ENCODE measurements around the gene ARHGAP6.

Gene ARHGAP6

GRCh38 chrX:11197671-11198070, 468.0 kb downstream of the ARHGAP6 start:
- DNase-seq = no peak

- DNase-seq = no peak
Measured at GRCh38 chrX:11196476-11196875, 469.2 kb downstream of the ARHGAP6 start.

GRCh38 chrX:11193035-11193469, 472.7 kb downstream of the ARHGAP6 start:
- DNase-seq = no peak

DNA sequence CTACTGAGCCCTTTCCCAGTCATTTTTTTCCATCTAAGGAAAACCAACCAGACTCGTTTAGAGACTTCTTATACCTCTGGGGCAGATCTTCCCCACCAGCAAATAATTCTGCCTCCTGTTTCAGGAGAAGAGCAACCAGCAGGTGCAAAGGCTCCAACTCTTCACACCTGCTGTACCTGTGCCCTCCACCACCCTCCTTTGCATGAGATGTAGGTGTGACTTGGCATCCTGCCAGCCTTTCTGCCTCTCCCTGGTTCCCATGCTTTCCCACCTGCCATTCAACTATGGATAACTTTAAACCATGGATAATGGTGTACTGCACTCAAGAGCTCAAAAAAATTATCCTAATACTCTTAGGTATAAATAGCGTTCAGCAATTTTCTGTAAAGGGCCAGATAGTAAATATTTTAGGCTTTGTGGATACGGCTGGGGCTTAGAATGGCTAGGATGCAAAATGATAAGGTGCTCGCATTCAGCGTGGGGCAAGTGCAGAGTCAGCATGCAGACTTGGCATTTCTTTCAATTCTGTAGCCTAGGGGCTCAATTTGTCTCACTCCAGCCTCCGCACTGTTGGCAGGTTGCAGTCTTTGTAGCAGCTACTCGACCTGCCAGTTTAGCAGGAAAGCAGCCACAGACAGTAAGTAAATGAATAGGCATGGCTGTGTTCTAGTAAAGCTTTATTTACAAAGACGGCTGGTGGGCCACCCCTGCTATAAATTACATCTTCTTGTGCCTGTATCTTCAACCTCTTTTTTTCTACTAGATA, 474.8 kb downstream of the ARHGAP6 start:
- no peak for DNase-seq

DNA sequence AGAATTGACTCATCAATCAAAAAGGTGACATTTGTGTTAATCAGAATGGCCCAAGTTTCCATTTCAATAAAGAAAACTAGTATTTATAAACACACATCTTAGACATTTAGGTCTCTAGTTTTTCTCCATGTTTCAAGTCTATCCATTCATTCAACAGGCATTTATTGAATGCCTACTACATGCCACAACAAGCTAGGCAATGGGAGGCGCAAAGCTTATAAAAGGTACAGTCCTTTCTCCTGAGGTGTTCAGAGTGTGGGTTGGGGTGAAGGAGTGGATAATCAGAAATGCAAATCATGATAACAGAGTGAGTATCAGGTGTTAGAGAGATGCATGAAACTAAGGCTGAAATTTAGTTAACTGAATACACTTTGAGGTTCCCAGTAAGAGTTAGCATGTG, 476.6 kb downstream of the ARHGAP6 start:
- no peak for DNase-seq

DNA sequence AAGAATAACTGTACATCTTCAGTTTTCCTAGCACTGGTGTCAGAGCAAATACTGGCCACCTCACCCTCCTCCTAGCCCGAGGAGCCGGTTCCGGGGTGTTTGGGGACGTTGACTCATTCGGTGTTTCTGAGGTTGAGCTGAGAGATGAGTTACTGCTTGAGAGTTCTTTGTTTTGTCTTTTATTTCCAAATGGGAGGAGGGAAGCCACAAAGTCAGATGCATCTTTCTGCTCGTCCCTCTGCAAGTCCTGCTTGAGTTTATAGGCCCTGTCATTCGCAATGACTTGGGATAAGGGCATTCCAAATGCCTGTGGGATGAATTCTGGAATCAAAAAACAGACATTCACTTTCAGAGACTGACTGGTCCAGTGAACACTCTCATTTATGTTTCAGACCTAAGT, 477.1 kb downstream of the ARHGAP6 start:
- DNase-seq = no peak

- no peak for DNase-seq
Measured at GRCh38 chrX:11187001-11187400, 478.7 kb downstream of the ARHGAP6 start.

GRCh38 chrX:11185861-11186260, 479.9 kb downstream of the ARHGAP6 start:
- no peak for DNase-seq

- peak in 1 of 2 experiments; percentile 1 for DNase-seq
Measured at GRCh38 chrX:11180571-11180970, 485.1 kb downstream of the ARHGAP6 start.

- DNase-seq = no peak
Measured at GRCh38 chrX:11172415-11172814, 493.3 kb downstream of the ARHGAP6 start.

- no peak for DNase-seq
Measured at GRCh38 chrX:11171956-11172355, 493.8 kb downstream of the ARHGAP6 start.

- no peak for DNase-seq
Measured at GRCh38 chrX:11164433-11164832, 501.3 kb downstream of the ARHGAP6 start.

GRCh38 chrX:11159149-11159548, 506.6 kb downstream of the ARHGAP6 start:
- DNase-seq = no peak

GRCh38 chrX:11151799-11152559, 513.7 kb downstream of the ARHGAP6 start:
- peak; percentile 6 to 13 for DNase-seq

DNA sequence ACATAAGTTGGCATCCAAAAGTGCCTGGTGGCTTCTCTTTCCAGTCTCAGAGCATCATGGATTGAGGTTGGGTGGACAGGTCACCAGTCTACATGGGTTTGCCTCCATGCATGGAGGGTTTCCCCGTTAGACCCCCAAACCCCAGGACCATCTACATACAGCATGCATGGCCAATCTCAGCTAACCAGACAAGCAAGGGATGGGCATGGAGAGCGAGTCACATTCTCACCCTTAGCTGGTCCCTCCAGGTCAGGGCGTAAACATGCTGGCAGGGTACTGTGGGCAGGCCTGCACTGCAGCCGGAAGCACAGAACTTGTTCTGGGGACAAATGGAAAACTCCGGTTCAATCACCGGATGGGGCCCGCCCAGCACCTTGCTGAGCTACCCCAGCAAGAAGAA, 517.3 kb downstream of the ARHGAP6 start:
- no peak for DNase-seq

DNA sequence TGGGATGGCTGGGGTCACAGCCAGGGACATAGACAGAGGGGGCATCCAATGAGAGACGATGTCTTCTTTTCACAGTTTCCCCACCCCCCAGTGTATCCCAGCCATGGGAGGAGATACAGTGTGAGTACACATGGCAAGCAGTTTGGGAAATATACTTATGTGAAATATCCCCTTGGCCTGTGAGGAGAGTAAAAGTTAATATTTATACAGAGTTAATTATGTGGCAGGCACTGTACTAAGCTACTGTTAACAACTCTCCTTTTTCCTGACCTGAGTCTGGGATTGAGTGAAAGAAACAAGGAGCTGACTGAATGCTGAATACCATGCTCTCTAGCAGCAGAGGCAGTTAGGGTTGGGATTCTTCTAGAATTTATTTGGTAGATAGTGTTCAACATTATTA, 519.3 kb downstream of the ARHGAP6 start:
- DNase-seq = no peak

- peak; percentile 58 to 66 for DNase-seq
Measured at GRCh38 chrX:11143931-11144678, 521.6 kb downstream of the ARHGAP6 start.

DNA sequence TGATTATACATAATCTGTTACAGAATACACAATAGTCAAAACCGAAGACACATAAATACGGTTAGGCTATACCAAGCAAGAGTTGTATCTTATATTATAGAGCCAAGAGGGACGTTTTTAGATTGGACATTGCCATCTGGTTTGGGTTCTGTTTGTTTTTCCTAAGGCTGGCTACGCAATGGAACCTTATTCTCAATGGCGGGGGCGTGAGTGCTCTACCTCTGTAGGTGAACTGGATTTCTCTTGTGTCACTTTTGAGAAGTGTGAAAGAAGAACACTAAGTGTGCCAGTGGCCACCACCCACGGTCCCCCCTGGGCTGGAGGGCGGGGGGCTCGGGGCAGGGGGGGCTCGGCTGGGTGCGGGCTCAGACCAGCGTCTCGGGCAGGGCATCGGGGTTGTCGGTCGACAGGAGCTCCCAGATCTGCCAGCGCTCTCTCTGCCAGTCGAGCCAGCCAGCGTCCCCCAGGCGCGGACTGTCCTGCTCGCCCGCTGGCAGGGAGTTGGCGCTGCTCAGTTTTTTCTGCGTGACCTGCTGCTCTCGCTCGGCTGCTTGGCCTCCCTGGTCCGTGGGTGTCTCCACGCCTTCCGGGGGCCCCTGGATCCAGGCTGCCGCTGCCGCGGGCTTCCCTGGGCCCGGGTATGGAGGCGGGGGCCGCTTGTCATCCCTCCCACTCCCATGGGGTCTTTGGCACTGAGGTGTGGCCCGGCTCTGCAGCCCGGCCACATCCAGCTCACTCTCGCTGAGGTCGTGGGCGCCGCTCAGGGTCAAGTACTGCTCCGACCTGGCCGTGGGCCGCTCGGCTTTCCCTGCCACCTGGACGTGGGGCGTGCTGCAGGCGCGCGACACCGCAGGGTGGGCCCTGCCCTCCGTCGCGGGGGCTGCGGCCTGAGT, 527.0 kb downstream of the ARHGAP6 start:
- DNase-seq = no peak

- DNase-seq = no peak
Measured at GRCh38 chrX:11137543-11138139, 528.1 kb downstream of the ARHGAP6 start.

DNA sequence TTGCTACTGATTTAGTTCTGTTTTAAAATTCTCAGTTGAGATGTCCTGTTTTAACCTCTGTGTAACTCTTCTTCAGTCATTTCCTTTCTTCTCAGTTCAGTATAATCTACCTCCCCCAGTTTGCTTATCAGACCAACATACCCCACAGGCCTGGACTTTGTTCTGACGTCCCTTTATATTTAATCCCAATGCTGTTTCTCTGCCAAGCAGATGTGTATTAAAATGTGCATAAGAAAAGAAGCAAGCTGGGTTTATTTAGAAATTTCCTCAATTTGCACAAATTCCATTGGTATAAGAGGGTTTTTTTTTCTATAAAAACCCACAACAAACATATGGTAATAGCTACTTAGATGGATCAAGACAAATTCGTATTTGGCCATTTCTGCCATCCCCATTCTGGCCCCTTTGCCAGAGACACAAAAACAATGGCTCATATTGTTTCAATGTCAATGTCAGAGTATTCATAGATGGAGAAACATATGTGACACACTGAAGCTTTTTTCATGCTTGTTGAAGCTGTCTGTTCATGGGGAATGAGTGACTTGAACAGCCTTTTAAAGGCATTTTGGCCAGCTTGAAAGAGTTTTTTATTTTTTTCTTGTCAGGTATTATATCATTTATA, 530.0 kb downstream of the ARHGAP6 start:
- DNase-seq = no peak

GRCh38 chrX:11131146-11131545, 534.6 kb downstream of the ARHGAP6 start:
- no peak for DNase-seq

- DNase-seq = no peak
Measured at GRCh38 chrX:11130136-11130535, 535.6 kb downstream of the ARHGAP6 start.

All from NCI-H1930 (cell line).